Testis (tissue), 2 donors: ENCODE results near the gene BASP1.

Experiments
- CTCF ChIP-seq, 3 experiments: fragments of 450-650 bp in 2 of 3; fragments of 200-600 bp in 1 of 3; sonication (generic) in 1 of 3; IDR thresholded peaks; one replicate each; pipeline ENCODE4 v1.5.1; 2016 to 2019; ENCODE audit warnings: antibody characterized with exemption in 3 of 3, mild to moderate bottlenecking in 2 of 3, moderate library complexity in 1 of 3
- POLR2A ChIP-seq: fragments of 450-650 bp; IDR thresholded peaks from one replicate; pipeline ENCODE4 v1.6.1; 2017; ENCODE audit warnings: antibody characterized with exemption, mild to moderate bottlenecking, moderate library complexity

GRCh38 chr5:17305017-17305416 lies 87.6 kb downstream of the BASP1 start:
- TF ChIP-seq POLR2A (no peak), CTCF (IDR thresholded peaks at IDR 0.05) (no peak)
